Stimulated activated CD8-positive, alpha-beta memory T cell treated with anti-CD3 and anti-CD28 coated beads, Interleukin-12 subunit alpha, Interleukin-12 subunit beta, amount 100 ng/mL, for 1 hour (primary cell): ENCODE results near the gene RANBP3L.
"Not testable (repeated sequence)": the region's sequence is repeated elsewhere in the genome, so short reads cannot be mapped to it uniquely, and the experiment has no call there.

ENCODE experiments used
- DNase-seq: peaks from one replicate; pipeline ENCODE4 v3.0.0-alpha.2; 2020; ENCODE audit warnings: low read depth

RANBP3L gene, protein sequence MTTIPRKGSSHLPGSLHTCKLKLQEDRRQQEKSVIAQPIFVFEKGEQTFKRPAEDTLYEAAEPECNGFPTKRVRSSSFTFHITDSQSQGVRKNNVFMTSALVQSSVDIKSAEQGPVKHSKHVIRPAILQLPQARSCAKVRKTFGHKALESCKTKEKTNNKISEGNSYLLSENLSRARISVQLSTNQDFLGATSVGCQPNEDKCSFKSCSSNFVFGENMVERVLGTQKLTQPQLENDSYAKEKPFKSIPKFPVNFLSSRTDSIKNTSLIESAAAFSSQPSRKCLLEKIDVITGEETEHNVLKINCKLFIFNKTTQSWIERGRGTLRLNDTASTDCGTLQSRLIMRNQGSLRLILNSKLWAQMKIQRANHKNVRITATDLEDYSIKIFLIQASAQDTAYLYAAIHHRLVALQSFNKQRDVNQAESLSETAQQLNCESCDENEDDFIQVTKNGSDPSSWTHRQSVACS

DNA sequence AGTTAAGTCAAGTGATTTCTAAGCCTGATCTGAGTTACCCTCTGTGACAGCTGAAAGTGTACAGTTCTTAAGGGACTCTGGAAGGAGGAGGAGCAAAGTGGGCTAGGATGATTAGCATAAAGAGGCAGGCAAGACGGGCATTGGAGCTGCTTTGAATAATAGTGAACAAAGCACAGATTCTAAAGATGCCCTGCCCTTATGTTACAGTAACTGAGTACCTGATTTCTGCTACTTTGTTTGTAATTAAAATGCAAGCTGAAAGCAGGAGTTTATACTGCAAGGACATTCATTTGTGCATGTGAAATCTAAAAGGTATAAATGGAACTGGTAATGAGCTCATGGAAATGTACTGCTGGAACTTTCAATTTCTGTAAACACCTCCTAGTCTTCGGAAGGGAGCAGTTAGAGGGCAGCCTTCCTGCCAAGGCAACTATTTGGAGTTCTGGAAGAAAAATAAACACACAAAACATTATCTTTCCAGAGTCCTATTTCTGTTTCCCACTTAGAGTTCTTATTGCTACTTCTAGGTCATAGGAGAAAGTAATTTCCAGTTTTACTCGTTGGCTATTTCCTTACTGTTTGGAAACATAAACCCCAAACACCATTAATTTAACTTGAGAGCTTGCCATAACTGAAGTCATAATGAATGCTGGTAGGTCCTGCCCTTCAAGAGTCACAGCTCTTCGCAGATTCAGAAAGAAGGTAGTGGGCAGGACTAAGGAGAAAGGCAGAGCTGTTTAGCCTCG lies at the start of gene RANBP3L:
RANBP3L (minus strand) TSS at position 45 of the 746 bp plus-strand sequence. CDS start 486 bp downstream, outside the sequence.
- DNase-seq = no peak

DNA sequence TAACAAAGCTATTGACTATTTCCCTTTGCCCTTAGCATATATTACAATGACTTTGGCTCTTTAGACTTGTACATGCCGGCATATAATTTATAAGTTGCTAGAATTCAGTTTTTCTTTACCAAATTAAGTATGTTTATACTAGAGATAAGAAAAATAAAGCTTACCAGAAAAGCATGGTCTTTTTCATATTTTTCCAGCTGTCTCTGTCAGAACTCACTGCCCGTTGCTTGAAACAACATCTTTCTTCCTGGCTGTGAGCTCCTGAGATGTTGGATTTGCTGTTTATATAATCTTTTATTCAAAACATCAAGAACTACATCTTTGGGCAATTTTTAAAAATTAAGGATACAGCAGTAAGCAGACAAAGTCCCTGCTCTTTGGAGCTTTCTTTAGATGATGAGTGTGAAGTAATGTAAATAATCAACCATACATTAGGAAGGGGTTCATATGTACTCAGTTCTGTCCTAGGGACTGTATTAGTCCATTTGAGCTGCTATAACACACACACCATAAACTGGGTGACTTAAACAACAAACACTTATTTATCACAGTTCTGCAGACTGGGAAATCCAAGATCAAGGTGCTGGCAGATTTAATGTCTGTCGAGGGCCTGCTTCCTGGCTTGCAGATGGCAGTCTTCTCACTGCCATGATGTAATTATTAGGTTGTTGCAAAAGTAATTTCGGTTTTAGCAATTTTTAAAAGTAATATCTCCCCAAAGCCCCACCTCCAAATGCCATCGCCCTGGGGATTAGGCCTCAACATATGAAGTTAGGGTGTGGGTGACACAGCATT lies 45.4 kb upstream of the RANBP3L start:
- no peak for DNase-seq

DNA sequence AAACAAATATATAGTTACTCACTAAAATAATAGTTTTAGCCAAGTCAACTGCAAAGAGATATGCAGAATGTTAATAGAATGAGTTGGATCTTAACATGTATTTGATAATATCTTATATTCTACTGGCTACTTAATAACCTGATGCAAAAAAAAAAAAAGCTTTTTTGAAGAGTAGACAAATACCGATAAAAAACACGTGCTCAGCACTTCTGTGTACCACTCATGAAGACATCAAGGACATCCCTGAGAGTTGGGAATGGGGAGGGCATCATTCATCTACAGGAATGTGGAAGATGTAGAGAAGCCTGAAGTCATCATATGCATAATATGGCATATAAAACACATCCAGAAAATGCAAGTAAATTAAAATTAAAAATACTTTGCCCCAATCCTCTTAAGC lies 43.2 kb upstream of the RANBP3L start:
- DNase-seq = no peak

DNA sequence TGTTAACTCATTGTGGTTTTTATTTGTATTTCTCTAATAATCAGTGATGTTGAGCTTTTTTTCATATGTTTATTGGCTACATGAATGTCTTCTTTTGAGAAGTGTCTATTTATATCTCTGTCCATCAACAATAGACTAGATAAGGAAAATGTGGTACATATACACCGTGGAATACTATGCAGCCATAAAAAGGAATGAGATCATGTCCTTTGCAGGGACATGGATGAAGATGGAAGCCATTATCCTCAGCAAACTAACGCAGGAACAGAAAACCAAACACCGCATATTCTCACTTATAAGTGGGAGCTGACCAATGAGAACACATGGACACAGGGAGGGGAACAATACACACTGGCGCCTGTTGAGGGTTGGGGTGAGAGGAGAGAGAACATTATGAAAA lies 40.0 kb upstream of the RANBP3L start:
- DNase-seq = not testable (repeated sequence)

DNA sequence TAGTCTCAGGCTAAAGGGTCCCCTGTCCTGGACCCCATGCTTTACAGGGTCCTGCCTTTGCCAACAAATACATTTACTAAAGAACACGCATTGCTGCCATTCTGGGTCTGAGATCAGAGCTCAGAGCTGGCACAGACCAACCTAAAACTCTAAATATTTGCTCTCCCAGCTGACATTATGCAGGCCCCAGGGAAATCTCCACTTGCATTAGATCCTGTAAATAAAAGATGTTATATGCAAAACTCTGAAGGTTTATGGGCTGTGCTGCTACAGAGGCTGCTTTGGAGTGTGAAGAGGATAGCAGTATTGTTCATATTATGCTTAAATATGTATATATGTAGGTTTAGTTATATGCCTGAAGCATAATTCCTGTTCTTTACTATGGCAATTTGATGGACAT lies 35.9 kb upstream of the RANBP3L start:
- DNase-seq = no peak

DNA sequence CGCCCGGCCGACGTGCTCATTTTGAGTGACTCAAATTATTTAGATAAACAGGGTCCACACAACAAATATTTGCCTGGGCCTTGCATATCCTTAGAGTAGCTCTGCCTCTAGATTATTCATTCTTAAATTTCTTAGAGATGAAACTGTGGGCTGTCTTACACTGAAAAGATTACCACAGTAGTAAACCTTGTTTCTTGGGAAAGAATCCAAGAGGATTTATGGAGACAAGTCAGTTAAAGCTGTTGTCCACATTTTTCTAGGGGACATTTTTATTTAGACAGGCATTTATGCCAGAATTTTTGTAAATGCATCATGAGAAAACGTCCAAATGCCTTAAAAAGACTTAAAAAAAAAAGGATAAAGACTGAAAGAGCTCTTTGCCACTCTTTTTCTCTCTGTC lies 32.6 kb upstream of the RANBP3L start:
- no peak for DNase-seq

DNA sequence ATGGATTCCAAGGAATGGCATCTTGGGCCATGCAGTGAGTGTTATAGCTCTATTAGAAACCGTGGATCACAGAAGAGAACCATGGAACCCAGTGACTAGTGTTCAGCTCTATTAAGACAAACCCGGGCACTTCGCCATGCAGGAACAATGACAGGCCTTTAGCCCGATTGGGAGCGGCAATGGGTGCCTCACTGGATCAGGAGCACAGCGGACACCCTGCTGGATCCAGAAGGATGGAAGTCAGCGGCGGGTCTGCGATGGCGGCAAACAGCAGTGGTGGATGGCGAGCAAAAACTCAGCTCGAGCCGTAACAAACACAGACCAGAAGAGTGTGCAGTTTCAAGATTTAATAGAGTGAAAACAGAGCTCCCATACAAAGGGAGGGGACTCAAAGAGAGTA lies 31.0 kb upstream of the RANBP3L start:
- not testable (repeated sequence) for DNase-seq

DNA sequence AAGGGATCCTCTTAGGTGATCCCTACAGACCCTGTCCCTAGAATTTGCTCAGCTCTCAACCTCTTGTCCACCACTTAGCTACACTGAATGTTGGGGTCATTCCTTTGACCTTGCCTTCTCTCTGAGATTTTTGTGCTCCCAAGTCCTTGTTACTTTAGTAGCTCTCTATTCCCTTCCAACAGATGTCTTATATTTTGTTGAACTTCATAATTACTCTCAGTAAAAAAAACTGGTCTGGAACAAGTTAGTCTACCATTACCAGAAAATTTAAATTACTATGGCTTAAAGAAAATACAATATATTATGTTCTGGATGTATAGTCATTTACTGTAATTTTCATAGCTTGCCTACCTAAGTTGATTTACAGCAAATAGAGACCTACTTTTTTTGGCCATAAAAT lies 23.5 kb upstream of the RANBP3L start:
- DNase-seq = no peak

DNA sequence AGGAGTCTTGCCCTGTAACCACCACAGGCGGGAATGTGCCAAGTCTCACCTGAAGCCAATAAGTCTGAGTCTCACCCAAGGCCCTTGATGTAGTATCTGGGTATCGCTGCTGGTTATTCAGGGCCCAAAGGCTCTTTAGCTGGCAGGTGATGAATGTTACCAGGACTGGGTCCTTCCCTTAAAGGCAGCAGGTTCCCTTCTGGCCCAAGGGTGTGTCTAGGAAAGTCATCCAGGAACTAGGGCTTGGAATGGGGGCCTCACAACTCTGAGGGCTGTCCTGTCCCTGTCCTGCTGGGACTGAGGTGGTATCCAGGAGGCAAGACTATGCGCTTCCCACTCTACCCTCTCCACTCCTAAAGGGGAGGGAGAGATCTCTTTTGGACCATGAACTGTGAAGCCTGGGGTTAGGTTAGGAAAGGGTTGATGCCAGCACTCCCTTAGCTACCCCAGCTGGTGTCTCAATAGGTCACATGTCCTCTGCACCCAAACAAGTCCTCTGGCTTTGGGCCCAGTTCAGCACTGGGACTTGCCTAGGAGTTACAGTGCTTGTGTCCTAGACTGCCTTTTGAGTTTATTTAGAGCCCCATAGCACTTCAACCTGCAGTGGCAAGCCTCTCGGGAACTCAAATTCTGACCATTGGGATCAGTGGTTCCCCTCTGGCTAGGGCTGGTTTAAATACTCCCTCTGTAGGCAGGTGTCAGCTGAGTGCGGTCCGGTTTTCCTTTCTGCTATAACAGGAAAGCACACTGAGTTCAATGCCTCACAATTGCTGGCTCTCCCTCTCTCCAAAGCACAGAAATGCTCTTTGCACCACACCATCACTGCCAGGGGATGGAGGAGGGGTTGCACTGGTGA lies 22.5 kb upstream of the RANBP3L start:
- no peak for DNase-seq

DNA sequence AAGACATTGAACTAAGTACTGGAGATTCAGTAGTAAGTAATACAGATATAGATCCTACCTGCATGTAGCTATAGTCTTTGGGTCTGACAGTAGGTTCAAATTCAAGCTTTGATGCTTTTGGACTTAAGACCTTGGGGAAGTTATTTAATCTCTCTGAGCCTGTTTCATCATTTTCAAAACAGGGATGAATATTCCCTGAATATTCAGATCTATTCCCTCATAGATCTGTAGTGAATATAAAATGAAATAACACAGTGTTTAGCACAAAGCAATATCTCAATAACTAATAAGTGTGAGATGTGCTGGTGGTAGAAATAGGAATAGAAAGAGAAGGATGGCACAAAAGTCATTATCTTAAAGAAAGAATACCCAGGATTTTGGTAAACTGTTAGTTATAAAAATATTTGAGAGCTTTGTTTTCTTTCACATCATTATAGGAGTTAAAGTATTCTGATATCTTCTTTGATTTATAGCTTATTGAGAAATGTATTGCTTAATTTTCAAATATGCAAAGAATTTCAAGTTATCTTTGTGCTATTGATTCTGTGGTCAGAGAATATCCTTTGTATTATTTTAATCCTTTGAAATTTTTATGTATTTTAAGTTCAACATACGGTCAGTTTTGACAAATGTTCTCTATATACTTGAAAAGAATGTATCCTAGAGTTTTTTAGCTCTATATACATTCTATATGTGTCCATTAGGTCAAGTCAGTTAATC lies 11.4 kb upstream of the RANBP3L start:
- no peak for DNase-seq

DNA sequence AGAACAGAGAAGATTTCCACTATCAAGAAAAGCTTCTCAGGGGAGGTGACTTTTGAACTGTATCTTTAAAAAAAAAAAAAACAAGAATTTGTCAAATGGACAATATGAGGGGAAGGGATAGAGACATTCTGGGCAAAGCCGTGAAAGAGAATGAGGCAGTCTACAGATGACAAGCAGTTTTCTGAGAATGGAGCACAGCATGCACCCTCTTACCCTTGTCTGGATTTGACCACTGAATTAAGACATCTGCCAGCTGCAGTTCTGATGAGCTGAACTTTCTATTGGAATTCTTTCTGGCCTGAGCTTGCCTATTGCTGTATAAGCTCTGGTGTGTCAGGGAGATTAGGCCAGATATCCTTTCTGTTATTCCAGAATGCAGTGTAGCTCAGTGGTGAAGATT lies 10.3 kb upstream of the RANBP3L start:
- no peak for DNase-seq

DNA sequence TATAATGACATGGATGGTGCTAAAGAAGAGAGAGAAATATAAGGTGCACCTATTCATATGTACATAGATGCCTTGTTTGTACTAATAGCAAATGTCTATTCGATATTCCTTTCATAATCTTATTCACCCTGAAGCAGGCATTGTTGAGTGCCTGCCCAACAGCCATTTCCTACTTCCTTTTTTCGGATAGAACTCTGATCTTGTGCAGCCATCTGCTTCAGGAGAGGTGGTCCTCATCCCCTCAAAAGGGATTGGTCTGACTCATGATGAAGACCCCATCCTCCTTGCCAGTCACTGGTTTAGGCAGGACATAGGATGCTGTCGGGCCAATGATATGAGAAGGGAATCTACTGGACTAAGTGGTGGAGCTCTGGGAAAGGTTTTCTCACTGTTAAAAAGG lies 8.4 kb upstream of the RANBP3L start:
- DNase-seq = no peak

DNA sequence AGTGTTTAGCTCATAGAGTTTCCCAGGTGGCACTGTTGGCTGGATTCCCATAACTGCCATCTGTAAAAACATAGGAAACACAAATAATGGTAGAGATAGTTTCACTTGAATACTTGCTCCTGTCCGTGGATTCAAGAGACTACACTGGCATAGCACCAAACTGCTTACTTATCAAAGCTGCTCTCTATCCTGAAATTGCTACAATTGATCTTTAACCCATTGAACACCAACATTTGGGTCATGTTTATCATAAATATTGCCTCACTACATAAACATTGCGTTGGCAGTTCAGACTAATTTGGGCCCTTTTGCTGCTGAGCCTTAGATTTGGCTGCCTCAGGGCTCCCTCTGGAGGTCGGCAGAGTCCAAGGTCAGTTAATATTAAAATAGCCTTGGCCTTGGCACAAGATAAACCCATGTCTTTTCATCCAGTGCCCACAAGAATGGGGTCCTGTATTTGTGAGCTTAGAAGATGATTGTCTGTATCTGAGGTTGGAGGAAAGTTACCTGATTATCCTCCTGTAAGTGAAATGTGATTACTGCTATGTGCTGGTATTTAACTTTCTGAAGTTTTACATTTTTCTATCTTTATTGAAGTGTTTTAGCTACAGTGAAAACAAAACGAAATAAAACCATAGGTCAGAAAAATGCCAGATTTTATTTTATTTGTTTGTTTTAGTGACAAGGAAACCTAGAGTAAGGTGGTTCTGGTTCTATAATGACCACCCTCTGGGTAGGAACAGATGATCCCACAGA lies 4.0 kb upstream of the RANBP3L start:
- DNase-seq = no peak

DNA sequence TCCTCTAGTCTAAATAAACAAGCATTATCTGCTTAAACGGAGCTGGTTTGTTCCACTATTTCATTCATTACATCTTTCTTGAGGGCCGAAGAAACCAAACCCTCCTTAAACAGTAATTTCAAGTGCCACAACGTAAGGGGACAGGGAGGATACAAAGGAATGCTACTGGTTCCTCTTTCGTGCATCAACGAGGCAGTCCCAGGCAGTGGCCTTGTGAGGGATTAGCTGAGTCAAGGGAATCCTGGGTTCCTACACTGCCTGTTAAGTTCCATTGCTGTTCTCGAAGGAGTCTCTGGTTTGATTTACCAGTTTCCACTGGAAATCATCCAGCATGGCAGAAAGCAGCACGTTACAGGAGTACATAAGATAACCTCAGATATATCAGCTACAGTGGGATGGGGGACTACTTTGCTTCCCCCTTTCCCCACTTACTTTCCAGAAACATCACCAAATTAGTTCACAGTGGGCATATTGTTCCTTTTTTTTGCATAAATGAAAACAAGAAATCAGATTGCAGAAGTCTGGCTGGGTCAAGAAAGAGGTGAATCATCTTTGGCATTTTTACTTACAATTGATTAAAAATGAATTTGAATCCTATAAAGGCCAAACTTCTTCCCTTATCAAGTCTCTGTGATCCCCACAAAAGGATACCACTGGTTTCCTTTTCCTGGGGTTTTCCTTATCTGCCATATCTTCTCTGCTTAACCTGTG lies 2.5 kb upstream of the RANBP3L start:
- no peak for DNase-seq

DNA sequence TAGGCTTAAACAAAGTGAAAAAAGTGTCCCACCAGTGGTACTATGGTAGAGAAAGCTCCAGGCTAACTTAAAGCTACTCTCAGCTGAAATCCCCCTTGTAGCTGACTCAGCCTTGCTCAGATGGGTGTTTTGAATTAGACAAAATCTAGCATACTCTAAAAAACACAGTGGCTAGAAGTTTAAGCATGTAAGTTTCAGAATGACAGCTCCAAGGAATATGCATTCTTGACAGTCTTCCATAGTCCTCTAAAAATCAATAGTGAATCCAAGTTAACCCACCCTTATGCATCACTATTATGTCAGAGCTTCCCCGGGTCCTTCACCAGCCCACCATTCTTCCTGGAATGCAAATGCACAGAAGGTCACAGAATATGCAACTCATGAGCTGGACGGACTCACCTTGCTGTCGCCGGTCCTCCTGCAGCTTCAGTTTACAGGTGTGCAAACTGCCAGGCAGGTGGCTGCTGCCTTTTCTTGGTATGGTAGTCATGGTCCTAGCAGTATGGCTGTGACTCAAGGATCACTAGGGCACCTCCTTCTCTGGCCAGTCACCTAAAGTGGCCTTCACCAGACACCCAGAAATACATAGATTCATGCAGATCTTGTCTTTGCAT lies 668 bp downstream of the RANBP3L start:
- DNase-seq = no peak

DNA sequence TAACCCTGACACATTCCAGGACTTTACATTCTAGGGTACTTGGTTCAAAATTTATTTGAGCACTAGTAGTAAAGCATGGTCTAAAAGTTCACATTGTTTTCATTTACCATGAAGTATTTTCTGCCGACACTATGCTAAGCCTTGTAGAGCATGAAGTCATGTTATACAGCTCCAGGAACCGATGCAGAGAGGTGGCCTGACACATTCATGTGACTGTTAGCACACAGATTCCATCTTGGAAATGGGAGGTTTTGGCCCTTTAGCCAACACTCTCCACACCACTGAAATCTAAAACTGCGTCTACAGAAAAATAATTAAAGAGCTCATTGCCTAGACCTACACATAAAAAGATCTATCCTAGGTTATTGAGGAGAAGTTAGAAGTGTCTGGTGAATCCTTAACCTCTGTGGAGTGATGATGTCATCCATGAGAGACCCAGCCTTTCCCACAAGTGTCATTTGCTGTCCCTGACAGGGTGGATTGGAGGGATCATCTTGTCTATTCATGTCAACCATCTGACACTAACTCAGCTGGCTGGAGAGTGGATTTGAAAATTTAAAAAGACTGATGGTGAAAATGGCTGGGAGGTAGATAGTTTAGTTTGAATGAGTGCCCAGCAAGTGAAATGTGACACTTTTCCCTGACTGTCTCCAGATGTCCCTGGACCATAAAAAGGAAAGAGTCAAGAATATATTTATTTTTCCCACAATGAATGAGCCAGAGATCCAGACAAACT lies 1.3 kb downstream of the RANBP3L start:
- no peak for DNase-seq

DNA sequence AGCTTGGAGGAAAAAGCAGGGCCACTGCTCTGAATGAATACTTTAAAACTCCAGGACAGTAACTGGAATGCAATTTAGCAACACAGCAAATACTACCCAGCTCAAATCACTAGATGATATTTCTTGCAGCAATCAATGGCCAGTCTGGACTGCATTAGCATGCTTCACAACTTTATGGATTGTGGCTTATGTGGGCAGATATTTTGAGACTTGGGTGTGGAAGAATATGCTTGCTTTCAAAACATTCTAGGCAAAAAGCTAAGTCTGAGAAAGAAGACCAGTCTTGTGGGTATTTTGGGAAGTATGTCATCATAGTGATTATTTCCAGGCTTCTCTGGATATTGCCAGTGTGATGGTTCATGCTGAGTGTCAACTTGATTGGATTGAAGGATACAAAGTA lies 3.1 kb downstream of the RANBP3L start:
- no peak for DNase-seq

DNA sequence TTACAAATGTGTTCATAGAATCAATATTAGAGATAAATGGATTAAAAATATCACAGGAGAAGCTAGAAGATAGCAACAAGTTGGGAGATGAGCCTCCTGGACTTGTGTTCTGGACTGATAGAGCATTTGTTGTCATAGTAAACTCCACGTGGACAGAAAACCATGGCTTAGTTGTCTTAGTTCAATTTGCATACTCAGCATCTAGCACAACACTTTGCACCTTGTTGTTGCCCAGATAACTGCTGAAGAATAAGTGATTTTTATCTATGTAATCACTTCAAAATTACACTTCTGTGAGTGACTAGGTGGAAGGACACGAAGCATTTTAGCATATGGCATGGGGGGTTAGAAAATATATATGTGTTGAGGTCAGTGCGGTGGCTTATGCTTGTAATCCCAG lies 4.0 kb downstream of the RANBP3L start:
- DNase-seq = no peak
